Activated T-helper 1 cell treated with anti-CD3 and anti-CD28 coated beads, Interleukin-2, amount 50 U/mL, for 16 hours (primary cell): Measurements from ENCODE around the gene CD44.
A peak's percentile ranks its signal among the peaks of the same experiment; 100 is the strongest.

Experiments
- DNase-seq, 2 donors: peaks; one replicate each; pipeline ENCODE4 v3.0.0-alpha.2; 2020; ENCODE audit warnings: low read depth in 1 of 2, low spot score in 1 of 2

Gene CD44

GRCh38 chr11:35250621-35251020, 111.7 kb downstream of the CD44 start:
- DNase-seq = no peak

GRCh38 chr11:35253237-35253636, 114.3 kb downstream of the CD44 start:
- DNase-seq = no peak

- no peak for DNase-seq
These were observed 116.5 kb downstream of the CD44 start for GRCh38 chr11:35255514-35255913.

GRCh38 chr11:35256296-35256695, 117.3 kb downstream of the CD44 start:
- DNase-seq = no peak

- DNase-seq = no peak
These were observed 118.3 kb downstream of the CD44 start for GRCh38 chr11:35257281-35257680.

- DNase-seq = no peak
These were observed 120.6 kb downstream of the CD44 start for GRCh38 chr11:35259529-35259928.

- DNase-seq = no peak
These were observed 121.5 kb downstream of the CD44 start for GRCh38 chr11:35260342-35260985.

GRCh38 chr11:35261197-35261596, 122.2 kb downstream of the CD44 start:
- no peak for DNase-seq

- DNase-seq = no peak
These were observed 123.1 kb downstream of the CD44 start for GRCh38 chr11:35262056-35262455.

- DNase-seq = no peak
These were observed 123.8 kb downstream of the CD44 start for GRCh38 chr11:35262735-35263134.

- no peak for DNase-seq
These were observed 126.9 kb downstream of the CD44 start for GRCh38 chr11:35265755-35266454.

- DNase-seq = no peak
These were observed 128.5 kb downstream of the CD44 start for GRCh38 chr11:35267504-35267903.

- DNase-seq = no peak
These were observed 131.4 kb downstream of the CD44 start for GRCh38 chr11:35270342-35270741.

- no peak for DNase-seq
These were observed 132.1 kb downstream of the CD44 start for GRCh38 chr11:35271031-35271430.

- peak in 1 of 2 donors; percentile 5 for DNase-seq
These were observed 133.5 kb downstream of the CD44 start for GRCh38 chr11:35272391-35272902.

- DNase-seq = no peak
These were observed 136.2 kb downstream of the CD44 start for GRCh38 chr11:35274909-35275785.

- no peak for DNase-seq
These were observed 136.8 kb downstream of the CD44 start for GRCh38 chr11:35275786-35276170.

- DNase-seq = no peak
These were observed 137.6 kb downstream of the CD44 start for GRCh38 chr11:35276396-35277145.

- DNase-seq = no peak
These were observed 138.9 kb downstream of the CD44 start for GRCh38 chr11:35277827-35278226.

GRCh38 chr11:35280727-35281126, 141.8 kb downstream of the CD44 start:
- no peak for DNase-seq

GRCh38 chr11:35281169-35281688, 142.3 kb downstream of the CD44 start:
- DNase-seq = no peak
